H1 (cell line): ENCODE results near the gene VEGFC. TPM values are rescaled to one million over a fixed set of nuclear protein-coding genes. Genes with fewer than 3 reads are reported as not detected.

ENCODE experiments used
- CTCF ChIA-PET: fragments of 300-600 bp; sonication (Branson Sonifier 250); formaldehyde crosslinking; loops from one replicate; lab custom pipeline; 2021; ENCODE audit not compliant: partially characterized antibody; lab: Charles Lee
- POLR2A ChIA-PET: fragments of 300-600 bp; sonication (Branson Sonifier 250); formaldehyde crosslinking; loops from one replicate; lab custom pipeline; 2021; ENCODE audit warnings: inconsistent platforms; ENCODE audit not compliant: partially characterized antibody; lab: Charles Lee
- DNase-seq, 2 experiments: peaks; one replicate each; pipeline versions ENCODE4 v3.0.0 to v3.0.0-alpha.2; 2010 to 2022; ENCODE audit warnings: low spot score in 2 of 2, low read depth in 1 of 2, mixed read lengths in 1 of 2
- FAIRE-seq: peaks from 2 replicates; lab custom pipeline; 2011; peaks lifted over from hg19 to GRCh38; lab: Jason Lieb, UNC
- H2AFZ ChIP-seq: 2 replicates; pipeline ENCODE4 v1.8.1; 2012; ENCODE audit warnings: low read length, inconsistent platforms
- H2AK5ac ChIP-seq: 2 replicates; pipeline ENCODE4 v1.6.1; 2013; ENCODE audit warnings: low read depth, low read length
- H2BK120ac ChIP-seq: replicated peaks from 2 replicates; pipeline ENCODE3; 2013; ENCODE audit warnings: low read depth, low read length, inconsistent platforms
- H2BK12ac ChIP-seq: 2 replicates; pipeline ENCODE4 v1.6.1; 2013; ENCODE audit warnings: low read depth, low read length
- H2BK15ac ChIP-seq: 2 replicates; pipeline ENCODE4 v1.6.1; 2013; ENCODE audit warnings: low read length
- H2BK20ac ChIP-seq: 2 replicates; pipeline ENCODE4 v1.6.1; 2013; ENCODE audit warnings: low read length
- H2BK5ac ChIP-seq: 2 replicates; pipeline ENCODE4 v1.6.1; 2013; ENCODE audit warnings: low read depth, low read length
- H3K14ac ChIP-seq: 2 replicates; pipeline ENCODE4 v1.6.1; 2013; ENCODE audit warnings: inconsistent platforms; ENCODE audit not compliant: insufficient read length
- H3K18ac ChIP-seq: 2 replicates; pipeline ENCODE4 v1.6.1; 2013; ENCODE audit warnings: low read length; ENCODE audit errors: extremely low read depth
- H3K23ac ChIP-seq: 2 replicates; pipeline ENCODE4 v1.6.1; 2013; ENCODE audit warnings: inconsistent platforms; ENCODE audit not compliant: insufficient read length
- H3K23me2 ChIP-seq: 2 replicates; pipeline ENCODE4 v1.6.1; 2013; ENCODE audit warnings: low read depth, low read length
- H3K27ac ChIP-seq: 2 replicates; pipeline ENCODE4 v1.6.1; 2011; ENCODE audit warnings: low read depth, low read length, inconsistent platforms
- H3K27me3 ChIP-seq, 4 experiments: replicated peaks in 1 of 4; 1 replicate in 1 of 4; 2 replicates in 3 of 4; pipeline versions ENCODE4 v1.6.1 to v1.8.1; 2011 to 2013; ENCODE audit warnings: low read length in 3 of 4, mild to moderate bottlenecking in 3 of 4, inconsistent platforms in 2 of 4, mixed read lengths in 2 of 4, moderate library complexity in 1 of 4; ENCODE audit not compliant: control insufficient read depth in 3 of 4, insufficient read depth in 3 of 4; ENCODE audit errors: extremely low read depth in 1 of 4
- H3K36me3 ChIP-seq, 4 experiments: 2 replicates each; pipeline versions ENCODE4 v1.6.1 to v1.8.1; 2011 to 2013; ENCODE audit warnings: mild to moderate bottlenecking in 4 of 4, low read length in 3 of 4, moderate library complexity in 2 of 4, control low read depth in 1 of 4, inconsistent platforms in 1 of 4; ENCODE audit not compliant: insufficient read depth in 4 of 4, control insufficient read depth in 2 of 4
- H3K4ac ChIP-seq: replicated peaks from 2 replicates; pipeline ENCODE3; 2013; ENCODE audit warnings: low read length, low read depth, mixed read lengths, inconsistent platforms; ENCODE audit not compliant: insufficient read length
- H3K4me1 ChIP-seq, 4 experiments: replicated peaks in 1 of 4; 1 replicate in 1 of 4; 2 replicates in 3 of 4; pipeline versions ENCODE4 v1.6.1 to v1.8.1; 2011 to 2013; ENCODE audit warnings: low read length in 3 of 4, inconsistent platforms in 2 of 4, mixed read lengths in 1 of 4; ENCODE audit not compliant: insufficient read depth in 4 of 4, control insufficient read depth in 3 of 4
- H3K4me2 ChIP-seq, 2 experiments: 2 replicates each; pipeline versions ENCODE4 v1.6.1 to v1.8.1; 2011 to 2013; ENCODE audit warnings: low read depth in 2 of 2, low read length in 2 of 2, control low read depth in 1 of 2, inconsistent platforms in 1 of 2, mild to moderate bottlenecking in 1 of 2; ENCODE audit not compliant: insufficient read depth in 1 of 2
- H3K4me3 ChIP-seq, 4 experiments: fragments of 200-600, 300-600 bp in 1 of 4; sonication (generic), shearing (Covaris generic), sonication (Bioruptor Twin) in 1 of 4; 2 replicates each; pipeline versions ENCODE4 v1.5.1 to v1.8.1; 2011 to 2016; ENCODE audit warnings: low read length in 4 of 4, low read depth in 3 of 4, control low read depth in 2 of 4, inconsistent platforms in 2 of 4, mild to moderate bottlenecking in 2 of 4, mixed read lengths in 1 of 4, moderate library complexity in 1 of 4; ENCODE audit not compliant: insufficient read depth in 2 of 4; ENCODE audit errors: extremely low read depth in 1 of 4
- H3K56ac ChIP-seq: replicated peaks from 2 replicates; pipeline ENCODE3; 2013; ENCODE audit warnings: low read depth, mild to moderate bottlenecking, mixed read lengths, low read length, inconsistent platforms; ENCODE audit not compliant: insufficient read length
- H3K79me1 ChIP-seq: 2 replicates; pipeline ENCODE4 v1.6.1; 2013; ENCODE audit warnings: low read depth, low read length, control low read depth
- H3K79me2 ChIP-seq, 2 experiments: 2 replicates each; pipeline versions ENCODE4 v1.6.1 to v1.8.1; 2012 to 2013; ENCODE audit warnings: low read length in 2 of 2, mild to moderate bottlenecking in 2 of 2, inconsistent platforms in 1 of 2; ENCODE audit not compliant: insufficient read depth in 2 of 2, control insufficient read depth in 1 of 2
- H3K9ac ChIP-seq, 4 experiments: replicated peaks in 1 of 4; 1 replicate in 1 of 4; 2 replicates in 3 of 4; pipeline versions ENCODE4 v1.6.1 to v1.8.1; 2011 to 2013; ENCODE audit warnings: low read depth in 3 of 4, low read length in 3 of 4, control low read depth in 2 of 4, mild to moderate bottlenecking in 2 of 4, moderate library complexity in 2 of 4, inconsistent platforms in 1 of 4; ENCODE audit errors: extremely low read depth in 1 of 4
- H3K9me3 ChIP-seq, 2 experiments: 2 replicates each; pipeline versions ENCODE4 v1.6.1 to v1.8.1; 2012 to 2013; ENCODE audit warnings: mild to moderate bottlenecking in 2 of 2, moderate library complexity in 2 of 2, control low read depth in 1 of 2, inconsistent platforms in 1 of 2, low read depth in 1 of 2, low read length in 1 of 2, mixed read lengths in 1 of 2; ENCODE audit not compliant: insufficient read depth in 2 of 2
- H4K20me1 ChIP-seq, 2 experiments: replicated peaks in 1 of 2; 2 replicates each; pipeline versions ENCODE3 to v1.8.1; 2011 to 2013; ENCODE audit warnings: inconsistent platforms in 2 of 2, low read length in 2 of 2, mild to moderate bottlenecking in 1 of 2; ENCODE audit not compliant: insufficient read depth in 2 of 2, control insufficient read depth in 1 of 2
- H4K5ac ChIP-seq: 2 replicates; pipeline ENCODE4 v1.6.1; 2013; ENCODE audit warnings: low read length, low read depth, mixed read lengths, inconsistent platforms; ENCODE audit not compliant: insufficient read length
- H4K8ac ChIP-seq: 2 replicates; pipeline ENCODE4 v1.8.0; 2013; ENCODE audit warnings: mild to moderate bottlenecking, moderate library complexity, low read length, inconsistent platforms; ENCODE audit not compliant: insufficient read depth; ENCODE audit errors: extremely low read depth
- H4K91ac ChIP-seq: replicated peaks from 2 replicates; pipeline ENCODE3; 2013; ENCODE audit warnings: low read length, mixed read lengths, inconsistent platforms; ENCODE audit not compliant: insufficient read length
- HDAC6 ChIP-seq: IDR thresholded peaks from one replicate; pipeline ENCODE4 v1.7.1; 2012; ENCODE audit warnings: low read depth, mild to moderate bottlenecking, inconsistent platforms, low read length, moderate library complexity
- JUN ChIP-seq: IDR thresholded peaks from 2 replicates; pipeline ENCODE4 v1.6.1; 2011; ENCODE audit warnings: low read depth, mild to moderate bottlenecking, improper control_type of control experiment, low read length
- MAFK ChIP-seq: IDR thresholded peaks from 2 replicates; pipeline ENCODE4 v1.6.1; 2012; ENCODE audit warnings: low read depth, mild to moderate bottlenecking, improper control_type of control experiment, low read length
- NANOG ChIP-seq: IDR thresholded peaks from 2 replicates; pipeline ENCODE4 v1.6.1; 2011; ENCODE audit warnings: low read length, low read depth, mild to moderate bottlenecking, inconsistent platforms; ENCODE audit not compliant: insufficient read depth, poor library complexity, severe bottlenecking
- POU5F1 ChIP-seq: IDR thresholded peaks from 2 replicates; pipeline ENCODE4 v1.6.1; 2011; ENCODE audit warnings: low read depth, mild to moderate bottlenecking, low read length, moderate library complexity
- RNF2 ChIP-seq: fragments of 200-900, 300-1000 bp; sonication (generic); IDR thresholded peaks from 2 replicates; pipeline ENCODE4 v1.7.1; 2016; ENCODE audit warnings: borderline replicate concordance, low read depth, mild to moderate bottlenecking, antibody characterized with exemption, low read length; ENCODE audit not compliant: poor library complexity, severe bottlenecking; ENCODE audit errors: missing control alignments
- WGBS, 2 experiments: shearing (Covaris generic) in 1 of 2; methylation state at CpG; one replicate each; pipeline versions ENCODE4 v1.1.6 to v1.1.7; 2013 to 2015; ENCODE audit warnings: low lambda C conversion rate in 2 of 2, mixed read lengths in 2 of 2, inconsistent platforms in 1 of 2, low coverage in 1 of 2, missing lambda C conversion rate in 1 of 2; ENCODE audit not compliant: insufficient replicate concordance in 2 of 2, insufficient coverage in 1 of 2, insufficient read length in 1 of 2; ENCODE audit errors: extremely low coverage in 1 of 2, missing lambda C conversion rate in 1 of 2; 5-methylcytosine and 5-hydroxymethylcytosine counted together
- polyA plus RNA-seq, 7 experiments: library from polyadenylated mRNA; depleted of rRNA in 3 of 7; stranded (reverse) in 5 of 7; unstranded in 2 of 7; fragments of >200 nt in 5 of 7; fragments of 200-250 nt in 2 of 7; gene quantifications; 1 replicate in 5 of 7; 2 replicates in 1 of 7; 4 replicates in 1 of 7; pipeline versions ENCODE4 v1.2.1 to v1.2.3, GENCODE V29; 2011 to 2013; ENCODE audit warnings: missing spikeins in 2 of 7, mixed read lengths in 2 of 7
- total RNA-seq: library from RNA; stranded (reverse); fragmentation: NEBNext Ultra II Directional; extraction: Animal tissue kit (Norgen Biotek cat#: 25700); gene quantifications from 2 replicates; pipeline ENCODE4 v1.2.1, GENCODE V29; 2021
- TF ChIP-seq, protein P1 (sequence below): IDR thresholded peaks from 2 replicates; pipeline ENCODE4 v1.6.1; 2012; ENCODE audit warnings: inconsistent platforms
- TF ChIP-seq, protein P2 (sequence below): IDR thresholded peaks from 2 replicates; pipeline ENCODE4 v1.6.1; 2011; ENCODE audit warnings: low read depth, mild to moderate bottlenecking, low read length; ENCODE audit not compliant: insufficient read depth

Gene VEGFC
- total and polyA plus RNA-seq, 2 of the 8 experiments (the other 6 are each of a cell fraction or from before 2014, with no cell fraction given) = 0.53 to 1.4 TPM

DNA sequence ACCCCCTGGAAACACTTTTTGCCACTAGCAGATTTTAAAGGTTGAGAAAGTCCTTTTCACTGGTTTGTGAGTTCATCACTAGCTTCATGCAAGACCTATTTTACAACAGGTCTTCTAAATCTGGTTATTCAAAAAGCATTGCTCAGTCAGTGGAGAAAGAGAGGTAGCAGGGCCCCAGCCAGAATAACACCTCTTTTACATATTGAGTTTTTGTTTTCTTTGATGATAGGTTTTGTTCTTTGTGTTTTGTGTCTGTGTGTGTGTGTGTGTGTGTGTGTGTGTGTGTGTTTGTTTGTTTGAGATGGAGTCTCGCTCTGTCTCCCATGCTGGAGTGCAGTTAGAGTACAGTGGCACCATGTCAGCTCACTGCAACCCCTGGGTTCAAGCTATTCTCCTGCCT, 2.7 kb upstream of the VEGFC start:
- Histone ChIP-seq H2BK5ac (no peak overlapping the region), H4K5ac (no peak overlapping the region), H3K9ac (no peak overlapping the region), H2AFZ (no peak overlapping the region), H2BK12ac (no peak overlapping the region), H3K4me3 (no peak overlapping the region), H4K8ac (no peak overlapping the region), H3K79me2 (no peaks in the 10 kb centered on the region), H3K18ac (no peak overlapping the region), H3K36me3 (no peaks in the 10 kb centered on the region), H3K23me2 (peaks cover 2% of the 10 kb centered on the region; the same call in 1 of the 2 replicates), H3K56ac (no peak overlapping the region), H3K4me1 (no peaks in the 10 kb centered on the region), H2AK5ac (no peak overlapping the region), H3K4me2 (no peak overlapping the region), H3K9me3 (no peaks in the 10 kb centered on the region), H3K27ac (no peak overlapping the region), H3K4ac (no peak overlapping the region), H4K91ac (no peak overlapping the region)
- no peak for DNase-seq
- FAIRE-seq = no peak
- CTCF ChIA-PET = interaction anchor here (0.6 to 1.5 kb wide), 5 partner anchors 18 to 419 kb away, joined by 3 to 4 read pairs (median 3); no protein-coding TSS in a partner anchor
- TF ChIP-seq, protein P1, sequence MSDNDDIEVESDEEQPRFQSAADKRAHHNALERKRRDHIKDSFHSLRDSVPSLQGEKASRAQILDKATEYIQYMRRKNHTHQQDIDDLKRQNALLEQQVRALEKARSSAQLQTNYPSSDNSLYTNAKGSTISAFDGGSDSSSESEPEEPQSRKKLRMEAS = no peak
- TF ChIP-seq POU5F1 (no peak), JUN (no peak), HDAC6 (no peak), RNF2 (no peak), NANOG (no peak), MAFK (no peak)
- TF ChIP-seq, protein P2, sequence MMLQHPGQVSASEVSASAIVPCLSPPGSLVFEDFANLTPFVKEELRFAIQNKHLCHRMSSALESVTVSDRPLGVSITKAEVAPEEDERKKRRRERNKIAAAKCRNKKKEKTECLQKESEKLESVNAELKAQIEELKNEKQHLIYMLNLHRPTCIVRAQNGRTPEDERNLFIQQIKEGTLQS = no peak
- TF ChIP-seq, all 59 proteins: peak for 0
- peaks cover 4 to 18% (median 9%) of the 10 kb centered on the region in 4 experiments for H3K27me3 ChIP-seq
- H4K20me1 ChIP-seq = no peaks in the 10 kb centered on the region
- no peaks in the 10 kb centered on the region for H3K79me1 ChIP-seq
- H2BK15ac ChIP-seq = no peak overlapping the region
- no peak overlapping the region for H2BK20ac ChIP-seq
- 100% methylated on average over 1 of the region's 1 CpG; no CpG with 5 or more reads in 1 of the 2 experiments for WGBS, 2 experiments
- H3K14ac ChIP-seq = no peak overlapping the region
- no peak overlapping the region for H2BK120ac ChIP-seq
- H3K23ac ChIP-seq = no peak overlapping the region
- POLR2A ChIA-PET = no interaction called here
